GM12874 (cell line): ENCODE results near the gene KRTAP10-5.

Experiments used
- CTCF ChIP-seq: IDR thresholded peaks from 2 replicates; pipeline ENCODE4 v1.5.1; 2011; ENCODE audit warnings: low read depth, mild to moderate bottlenecking, control low read depth, low read length, moderate library complexity; ENCODE audit not compliant: insufficient read depth

KRTAP10-5 gene

GRCh38 chr21:44618909-44619308 lies 38.5 kb upstream of the KRTAP10-5 start:
- no peak for TF ChIP-seq CTCF

GRCh38 chr21:44618504-44618903 lies 38.1 kb upstream of the KRTAP10-5 start:
- no peak for TF ChIP-seq CTCF

DNA sequence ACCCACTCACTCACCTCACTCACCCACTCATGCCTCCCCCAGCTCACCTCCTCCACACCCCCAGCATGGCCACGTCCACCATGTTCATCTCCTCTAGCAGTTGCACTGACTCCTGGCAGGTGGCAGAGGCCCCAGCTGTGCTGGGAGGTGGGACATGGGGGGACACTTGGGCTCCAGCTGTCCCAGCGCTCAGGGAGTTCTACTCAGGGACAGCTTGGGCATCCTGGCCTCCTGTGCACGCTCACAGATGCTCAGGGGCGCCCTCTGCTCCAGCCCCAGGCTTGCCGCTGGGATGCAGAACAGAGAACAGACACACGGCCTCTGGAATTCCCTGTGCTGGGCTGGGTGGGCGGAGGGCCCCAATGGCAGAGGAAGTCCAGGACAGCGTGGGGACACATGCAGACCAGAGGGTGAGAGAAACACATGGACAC lies 36.7 kb upstream of the KRTAP10-5 start:
- TF ChIP-seq CTCF: no peak

GRCh38 chr21:44616591-44616926 lies 36.2 kb upstream of the KRTAP10-5 start:
- no peak for TF ChIP-seq CTCF

DNA sequence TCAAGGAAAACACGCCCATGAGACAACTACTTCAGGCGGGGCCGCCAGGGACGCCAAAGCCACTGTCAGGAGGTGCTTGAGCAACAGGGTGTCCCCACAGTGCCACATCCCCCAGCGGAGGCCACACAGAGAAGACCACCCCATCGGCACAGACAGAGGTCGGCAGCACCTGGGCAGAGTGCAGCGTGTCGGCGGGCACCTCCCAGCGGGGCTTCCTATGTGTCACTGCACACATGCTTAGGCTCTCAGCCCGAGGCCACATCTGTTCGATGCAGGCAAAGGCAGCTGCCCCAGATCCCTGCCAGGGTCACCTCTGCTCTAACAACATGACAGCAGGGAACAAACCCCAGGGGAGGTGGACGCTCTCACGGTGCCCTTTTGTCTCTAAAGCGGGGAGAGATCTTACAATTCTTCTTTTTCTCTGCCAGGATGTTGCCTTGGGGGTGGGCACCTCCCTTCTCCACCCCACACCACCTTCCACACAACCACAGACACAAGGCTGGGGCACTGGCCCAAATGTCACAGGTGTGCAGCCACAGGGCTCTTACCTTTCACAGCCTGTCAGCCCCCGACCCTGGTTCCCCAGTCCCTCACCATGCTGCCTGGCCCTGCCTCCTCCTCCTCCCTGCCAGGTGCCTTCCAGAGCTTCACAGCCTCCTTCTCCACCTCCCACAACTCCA lies 35.6 kb upstream of the KRTAP10-5 start:
- TF ChIP-seq CTCF: no peak

GRCh38 chr21:44615466-44615865 lies 35.1 kb upstream of the KRTAP10-5 start:
- TF ChIP-seq CTCF: no peak

GRCh38 chr21:44614961-44615391 lies 34.6 kb upstream of the KRTAP10-5 start:
- no peak for TF ChIP-seq CTCF
